Upper lobe of right lung (tissue), 1 donor: ENCODE data around the gene SPAG6. TPM values are rescaled to one million over a fixed set of nuclear protein-coding genes. Genes with fewer than 3 reads are reported as not detected.

Experiments used
- ATAC-seq: fragments of 200-7000 bp; cut with Tn5 transposase; one replicate; pipeline ENCODE4 v1.9.1; 2020; ENCODE audit warnings: mild to moderate bottlenecking, moderate library complexity
- DNase-seq: peaks from one replicate; pipeline ENCODE4 v3.0.0-alpha.2; 2020
- H3K27ac ChIP-seq: fragments of 200-600 bp; one replicate; pipeline ENCODE4 v1.8.0; 2022
- H3K27me3 ChIP-seq: fragments of 200-600 bp; one replicate; pipeline ENCODE4 v1.8.0; 2022; ENCODE audit warnings: mild to moderate bottlenecking
- H3K36me3 ChIP-seq: fragments of 200-600 bp; one replicate; pipeline ENCODE4 v1.8.0; 2022
- H3K4me1 ChIP-seq: fragments of 200-600 bp; one replicate; pipeline ENCODE4 v1.8.0; 2022
- H3K4me3 ChIP-seq: fragments of 200-600 bp; one replicate; pipeline ENCODE4 v1.8.0; 2022; ENCODE audit warnings: mild to moderate bottlenecking
- H3K9me3 ChIP-seq: fragments of 200-600 bp; one replicate; pipeline ENCODE4 v1.8.0; 2022
- CTCF ChIP-seq: fragments of 200-600 bp; IDR thresholded peaks from one replicate; pipeline ENCODE4 v1.8.0; 2022; ENCODE audit warnings: antibody characterized with exemption
- intact Hi-C: fragments of 100-400 bp; cut with DNase I; formaldehyde crosslinking; loops from one replicate; pipeline ENCODE4 v1.11.0; 2022
- long read RNA-seq: library from polyadenylated mRNA; unstranded; transcript quantifications from one replicate; pipeline ENCODE4 v2.0.0, GENCODE V29; 2021
- total RNA-seq: library from RNA; stranded (reverse); fragmentation: NEBNext Ultra II Directional; extraction: Animal tissue kit (Norgen Biotek cat#: 25700); gene quantifications from one replicate; pipeline ENCODE4 v1.2.1, GENCODE V29; 2021
- donor health status: DM: no; HTN: yes; CAD: no; lungs with severe emphysema.

SPAG6 gene
- not detected for total RNA-seq
- long read RNA-seq, partial matches to known transcripts = 0 of 1 reads
- long read RNA-seq, other reads (novel, unspliced or antisense) = 1 of 1 reads

GRCh38 chr10:22345301-22346095, at the start of gene SPAG6:
Gene SPAG6 (plus strand): TSS chr10:22345496. CDS start chr10:22345612, 116 bp downstream.
- peak; percentile 34 for ATAC-seq
- Histone ChIP-seq H3K4me3 (peak within 1 kb of the TSS; percentile 28), H3K4me1 (no peaks in the 10 kb centered on the region), H3K36me3 (no peaks in the 10 kb centered on the region), H3K27ac (no peak within 1 kb of the TSS), H3K27me3 (peaks cover 88% of the 10 kb centered on the region), H3K9me3 (no peaks in the 10 kb centered on the region)
- intact Hi-C loops = no loop called here
- peak; percentile 81 for DNase-seq
- no peak for TF ChIP-seq CTCF

GRCh38 chr10:22301193-22301592, 44.1 kb upstream of the SPAG6 start:
- Histone ChIP-seq H3K27ac (no peak overlapping the region), H3K9me3 (no peaks in the 10 kb centered on the region), H3K4me1 (no peaks in the 10 kb centered on the region), H3K27me3 (no peaks in the 10 kb centered on the region), H3K4me3 (no peak overlapping the region), H3K36me3 (no peaks in the 10 kb centered on the region)
- TF ChIP-seq CTCF = no peak
- no peak for ATAC-seq
- intact Hi-C loops = no loop called here
- DNase-seq = no peak

GRCh38 chr10:22303461-22303860, 41.8 kb upstream of the SPAG6 start:
- no peak overlapping the region for H3K27ac ChIP-seq
- no peaks in the 10 kb centered on the region for H3K36me3 ChIP-seq
- ATAC-seq (no peak), DNase-seq (no peak)
- intact Hi-C loops = no loop called here
- no peaks in the 10 kb centered on the region for H3K27me3 ChIP-seq
- TF ChIP-seq CTCF = no peak
- no peaks in the 10 kb centered on the region for H3K9me3 ChIP-seq
- no peaks in the 10 kb centered on the region for H3K4me1 ChIP-seq
- no peak overlapping the region for H3K4me3 ChIP-seq

- Histone ChIP-seq H3K4me3 (no peak overlapping the region), H3K4me1 (no peaks in the 10 kb centered on the region), H3K27me3 (no peaks in the 10 kb centered on the region), H3K9me3 (no peaks in the 10 kb centered on the region), H3K36me3 (no peaks in the 10 kb centered on the region), H3K27ac (no peak overlapping the region)
- intact Hi-C loops = no loop called here
- no peak for TF ChIP-seq CTCF
- ATAC-seq (no peak), DNase-seq (no peak)
Measured at GRCh38 chr10:22305721-22306120, 39.6 kb upstream of the SPAG6 start.

- DNase-seq (no peak), ATAC-seq (no peak)
- H3K27me3 ChIP-seq = no peaks in the 10 kb centered on the region
- H3K27ac ChIP-seq = no peak overlapping the region
- no peaks in the 10 kb centered on the region for H3K9me3 ChIP-seq
- no peak overlapping the region for H3K4me3 ChIP-seq
- no peak for TF ChIP-seq CTCF
- no peaks in the 10 kb centered on the region for H3K4me1 ChIP-seq
- intact Hi-C loops = no loop called here
- H3K36me3 ChIP-seq = no peaks in the 10 kb centered on the region
Measured at GRCh38 chr10:22308390-22308789, 36.9 kb upstream of the SPAG6 start.
